ENCODE data around the gene SNRPB.

Gene SNRPB

GRCh38 chr20:2418388-2418787 is 52.2 kb downstream of the SNRPB start:
- no peak for DNase-seq

- no peak for DNase-seq
Observed at GRCh38 chr20:2417213-2417541, 53.4 kb downstream of the SNRPB start.

- no peak for DNase-seq
Observed at GRCh38 chr20:2416541-2417212, 53.9 kb downstream of the SNRPB start.

All from NCI-H774 (cell line).